ENCODE data around the gene F8. TPM values are rescaled to one million over a fixed set of nuclear protein-coding genes. Genes with fewer than 3 reads are reported as not detected.

F8 gene
- total RNA-seq, 1 experiment from 2014 or later, result 0.20 TPM

GRCh38 chrX:155068165-155068564 is 45.6 kb upstream of the F8 start:
- no peak overlapping the region for H3K4me3 ChIP-seq (ENCODE audit: low read depth, low read length)
- ChIA-PET CTCF (no interaction called here), POLR2A (interaction anchor here (0.9 kb wide), 1 partner anchor 41 kb away, joined by 11 read pairs; the partner anchor contains the start of gene FUNDC2)
- H3K27me3 ChIP-seq (replicated peaks; ENCODE audit: control insufficient read depth, insufficient read depth, low read length), result no peaks in the 10 kb centered on the region
- intact Hi-C loops (cut with micrococcal nuclease; ENCODE audit: unreplicated experiment), result no loop called here
- Mint-ChIP-seq H3K4me3 (ENCODE audit: unreplicated experiment) (no peak overlapping the region), H3K36me3 (ENCODE audit: insufficient read depth, unreplicated experiment) (peaks cover 6% of the 10 kb centered on the region), H3K27ac (ENCODE audit: unreplicated experiment) (no peak overlapping the region), H3K9me3 (ENCODE audit: unreplicated experiment) (no peaks in the 10 kb centered on the region), H3K4me1 (ENCODE audit: low read depth, unreplicated experiment) (no peaks in the 10 kb centered on the region), H3K27me3 (ENCODE audit: insufficient read depth, unreplicated experiment) (no peaks in the 10 kb centered on the region)
- no peak for DNase-seq
- BruUV-seq (replicated peaks), result no TSS peak
- no peaks in the 10 kb centered on the region for H3K36me3 ChIP-seq (ENCODE audit: control insufficient read depth, insufficient read depth, low read length)
- H3K4me1 ChIP-seq, result peaks cover 6% of the 10 kb centered on the region; the same call in 1 of the 2 replicates
- no peak for TF ChIP-seq CTCF (IDR thresholded peaks at IDR 0.05; ENCODE audit: insufficient read depth in 1 of 2, low read depth in 1 of 2, low read length in 1 of 2, severe bottlenecking in 1 of 2, unreplicated experiment in 1 of 2)
- no peaks in the 10 kb centered on the region for H3K9me3 ChIP-seq

GRCh38 chrX:155065035-155065734 is 42.7 kb upstream of the F8 start:
- H3K4me1 ChIP-seq, result peaks cover 6% of the 10 kb centered on the region; the same call in 1 of the 2 replicates
- no peaks in the 10 kb centered on the region for H3K36me3 ChIP-seq (ENCODE audit: control insufficient read depth, insufficient read depth, low read length)
- no peaks in the 10 kb centered on the region for H3K9me3 ChIP-seq
- H3K27me3 ChIP-seq (replicated peaks; ENCODE audit: control insufficient read depth, insufficient read depth, low read length), result no peaks in the 10 kb centered on the region
- Mint-ChIP-seq H3K27me3 (ENCODE audit: insufficient read depth, unreplicated experiment) (no peaks in the 10 kb centered on the region), H3K4me1 (ENCODE audit: low read depth, unreplicated experiment) (no peaks in the 10 kb centered on the region), H3K4me3 (ENCODE audit: unreplicated experiment) (no peak overlapping the region), H3K9me3 (ENCODE audit: unreplicated experiment) (no peaks in the 10 kb centered on the region), H3K27ac (ENCODE audit: unreplicated experiment) (no peak overlapping the region), H3K36me3 (ENCODE audit: insufficient read depth, unreplicated experiment) (peaks cover 6% of the 10 kb centered on the region)
- no TSS peak for BruUV-seq (replicated peaks)
- intact Hi-C loops (cut with micrococcal nuclease; ENCODE audit: unreplicated experiment), result no loop called here
- H3K4me3 ChIP-seq (ENCODE audit: low read depth, low read length), result no peak overlapping the region
- no peak for DNase-seq
- POLR2A ChIA-PET, result interaction anchor here (1.0 kb wide), 1 partner anchor 39 kb away, joined by 4 read pairs; the partner anchor contains the start of gene FUNDC2
- no peak for TF ChIP-seq CTCF (IDR thresholded peaks at IDR 0.05; ENCODE audit: insufficient read depth in 1 of 2, low read depth in 1 of 2, low read length in 1 of 2, severe bottlenecking in 1 of 2, unreplicated experiment in 1 of 2)
- CTCF ChIA-PET, result no interaction called here

- Mint-ChIP-seq H3K4me3 (ENCODE audit: unreplicated experiment) (no peak overlapping the region), H3K36me3 (ENCODE audit: insufficient read depth, unreplicated experiment) (peaks cover 6% of the 10 kb centered on the region), H3K9me3 (ENCODE audit: unreplicated experiment) (no peaks in the 10 kb centered on the region), H3K27me3 (ENCODE audit: insufficient read depth, unreplicated experiment) (no peaks in the 10 kb centered on the region), H3K4me1 (ENCODE audit: low read depth, unreplicated experiment) (no peaks in the 10 kb centered on the region), H3K27ac (ENCODE audit: unreplicated experiment) (no peak overlapping the region)
- TF ChIP-seq CTCF (IDR thresholded peaks at IDR 0.05; ENCODE audit: insufficient read depth in 1 of 2, low read depth in 1 of 2, low read length in 1 of 2, severe bottlenecking in 1 of 2, unreplicated experiment in 1 of 2), result no peak
- no TSS peak for BruUV-seq (replicated peaks)
- H3K9me3 ChIP-seq, result no peaks in the 10 kb centered on the region
- no peak for DNase-seq
- H3K27me3 ChIP-seq (replicated peaks; ENCODE audit: control insufficient read depth, insufficient read depth, low read length), result no peaks in the 10 kb centered on the region
- intact Hi-C loops (cut with micrococcal nuclease; ENCODE audit: unreplicated experiment), result no loop called here
- CTCF ChIA-PET, result no interaction called here
- no peak overlapping the region for H3K4me3 ChIP-seq (ENCODE audit: low read depth, low read length)
- H3K4me1 ChIP-seq, result no peaks in the 10 kb centered on the region
- POLR2A ChIA-PET, result no interaction called here
- H3K36me3 ChIP-seq (ENCODE audit: control insufficient read depth, insufficient read depth, low read length), result no peaks in the 10 kb centered on the region
Observed at GRCh38 chrX:155061760-155062159, 39.2 kb upstream of the F8 start.
